TTC549 (cell line): ENCODE results near the gene SLC2A1.

Source experiments
- FAIRE-seq: peaks from 2 replicates; lab custom pipeline; 2012; peaks lifted over from hg19 to GRCh38; lab: Jason Lieb, UNC

The SLC2A1 gene

DNA sequence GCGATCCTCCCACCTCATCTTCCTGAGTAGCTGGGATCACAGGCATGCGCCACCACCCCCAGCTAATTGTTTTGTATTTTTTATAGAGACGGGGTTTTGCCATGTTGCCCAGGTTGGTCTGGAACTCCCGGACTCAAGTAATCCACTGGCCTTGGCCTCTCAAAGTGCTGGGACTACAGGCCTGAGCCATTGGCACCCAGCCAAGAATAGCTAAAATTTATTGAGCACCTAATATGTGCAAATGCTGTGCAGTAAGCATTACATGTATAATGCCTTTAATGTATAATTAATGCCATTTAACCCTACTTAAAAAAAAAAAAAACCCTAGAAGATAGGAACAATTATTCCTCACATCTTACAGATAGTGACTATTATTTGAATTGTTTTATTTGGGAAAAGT is 69.4 kb downstream of the SLC2A1 start:
- FAIRE-seq = no peak

DNA sequence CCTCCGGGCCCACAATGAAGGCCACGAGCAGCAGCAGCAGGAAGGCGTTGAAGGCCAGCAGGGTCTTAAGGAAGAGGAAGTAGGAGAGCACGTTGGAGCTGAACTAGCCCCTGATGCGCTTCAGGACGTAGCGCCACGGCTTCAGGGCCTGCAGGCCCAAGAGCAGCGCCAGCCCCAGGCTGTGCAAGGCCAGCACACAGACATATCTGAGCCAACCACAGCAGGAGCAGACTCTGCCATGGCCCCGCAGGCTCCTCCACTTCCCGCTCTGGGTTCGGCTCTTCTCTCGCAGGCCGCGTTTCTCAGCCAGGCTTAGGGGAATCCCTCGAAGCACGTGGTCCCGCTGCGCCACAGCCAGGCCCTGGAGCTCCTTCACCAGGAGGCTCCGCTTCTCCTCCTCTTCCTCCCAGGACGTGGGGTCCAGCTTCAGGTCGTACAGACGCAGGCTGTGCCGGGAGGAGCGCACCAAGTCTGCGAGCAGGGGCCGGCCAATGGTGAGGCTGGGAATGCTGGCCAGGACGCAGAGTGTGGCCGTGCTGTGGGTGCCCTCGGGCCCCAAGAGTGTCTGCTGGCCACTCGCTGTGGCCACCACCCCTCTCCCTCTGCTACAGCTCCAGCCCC is 70.5 kb downstream of the SLC2A1 start:
- FAIRE-seq = no peak

DNA sequence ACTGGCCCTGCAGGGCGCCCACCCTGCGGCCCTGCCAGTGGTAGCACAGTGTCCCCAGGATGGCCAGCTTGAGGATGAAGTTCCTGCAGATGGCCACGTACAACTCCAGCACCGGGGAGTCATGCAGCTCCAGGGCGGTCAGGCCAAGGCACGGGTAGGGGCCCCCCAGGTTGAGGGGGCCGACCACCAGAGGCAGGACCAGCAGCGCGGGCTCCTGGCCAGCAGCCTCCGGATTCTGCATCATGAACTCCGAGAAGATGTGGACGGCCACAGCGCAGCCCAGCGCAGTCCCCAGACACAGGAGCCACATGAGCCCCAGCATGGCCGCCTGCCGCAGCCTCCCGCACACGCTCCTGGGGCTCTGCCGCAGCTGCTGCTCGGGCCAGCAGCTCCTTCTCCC is 71.3 kb downstream of the SLC2A1 start:
- FAIRE-seq = no peak

DNA sequence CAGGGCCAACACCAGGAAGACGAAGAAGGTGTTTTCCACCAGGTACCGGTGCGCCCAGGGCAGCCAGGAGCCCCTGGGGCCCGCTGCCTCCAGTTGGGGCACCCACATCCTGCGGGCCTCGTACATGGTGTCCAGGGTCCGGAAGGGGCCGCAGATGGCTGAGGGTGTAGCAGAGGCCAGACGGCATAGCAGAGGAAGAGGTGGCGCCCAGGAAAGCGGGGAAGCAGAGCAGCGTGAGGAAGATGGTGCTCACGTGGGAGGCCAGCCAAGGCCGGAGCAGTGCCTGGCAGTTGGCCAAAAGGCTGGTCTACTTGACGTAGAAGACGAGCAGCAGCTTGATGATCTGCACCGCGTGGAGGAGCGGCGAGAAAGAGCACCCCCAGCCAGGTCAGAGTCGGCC is 71.9 kb downstream of the SLC2A1 start:
- no peak for FAIRE-seq

DNA sequence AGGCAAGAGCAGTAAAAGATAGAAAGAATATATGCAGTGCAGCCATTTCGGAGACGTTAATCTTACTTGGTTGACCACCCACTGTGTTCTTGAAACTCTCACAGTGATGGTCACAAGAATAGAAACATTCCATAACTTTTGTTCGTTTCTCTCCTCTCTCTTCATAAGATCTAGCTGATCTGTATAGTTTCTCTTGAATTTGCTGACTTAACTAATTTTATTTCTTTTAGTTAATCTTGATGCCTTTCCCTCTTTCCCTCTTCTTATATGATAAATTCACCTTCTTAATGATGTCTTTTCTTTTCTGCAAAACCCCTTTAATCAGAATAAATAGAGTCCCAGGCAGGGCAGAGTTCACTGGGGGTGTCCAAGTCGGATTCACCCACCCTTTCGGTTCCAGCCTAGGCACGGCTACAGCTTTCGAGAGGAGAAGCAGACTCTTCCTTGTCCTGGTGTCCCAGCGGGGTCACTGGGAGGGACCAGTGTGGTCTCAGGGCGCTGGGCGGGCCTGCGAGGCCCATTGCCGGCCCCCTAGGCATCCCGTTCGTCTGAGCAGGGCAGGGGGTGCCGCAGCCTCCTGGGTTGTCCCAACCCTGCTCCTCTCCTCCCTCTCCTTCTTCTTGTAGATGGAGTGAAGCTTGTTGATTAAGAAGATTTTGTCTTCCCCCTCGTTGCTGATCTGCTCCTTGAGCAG is 72.5 kb downstream of the SLC2A1 start:
- FAIRE-seq = no peak

DNA sequence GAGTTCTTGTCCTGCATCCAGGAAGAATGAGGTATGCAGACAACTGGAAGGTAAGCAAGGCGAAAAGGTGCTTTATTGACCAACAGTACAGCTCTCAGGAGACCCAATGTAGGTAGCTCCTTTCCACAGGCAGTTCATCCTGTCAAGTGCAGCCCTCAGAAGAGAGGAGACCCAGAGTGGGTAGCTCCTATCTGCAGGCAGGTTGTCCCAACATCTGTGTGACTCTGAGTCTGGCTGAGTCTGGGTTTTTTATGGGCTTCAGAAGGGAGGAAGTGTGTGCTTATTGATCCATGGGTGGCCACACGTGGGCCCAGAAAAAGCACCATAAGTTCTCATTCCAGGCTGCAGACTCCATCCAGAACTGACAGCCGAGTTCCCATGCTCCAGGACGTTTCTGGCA is 78.3 kb downstream of the SLC2A1 start:
- FAIRE-seq = no peak

DNA sequence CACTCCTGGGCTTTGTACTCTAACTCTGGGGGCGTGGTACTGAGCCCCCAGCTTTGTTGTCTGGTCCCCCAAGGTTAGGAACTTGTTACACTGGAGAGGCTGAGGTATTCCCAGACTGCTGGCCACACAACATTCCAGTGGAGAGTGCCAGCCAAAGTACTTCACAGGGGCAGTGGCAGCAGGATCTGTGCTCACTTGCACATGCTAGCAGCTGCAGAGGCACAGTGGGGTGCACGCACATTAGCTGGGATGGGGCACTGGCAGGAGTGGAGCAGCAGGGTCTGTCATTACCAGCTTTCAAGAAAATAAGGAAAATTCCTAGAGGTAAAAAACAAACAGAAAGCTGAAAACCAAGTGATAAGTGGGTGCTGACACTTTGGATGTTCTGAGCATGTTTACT is 81.3 kb downstream of the SLC2A1 start:
- no peak for FAIRE-seq

DNA sequence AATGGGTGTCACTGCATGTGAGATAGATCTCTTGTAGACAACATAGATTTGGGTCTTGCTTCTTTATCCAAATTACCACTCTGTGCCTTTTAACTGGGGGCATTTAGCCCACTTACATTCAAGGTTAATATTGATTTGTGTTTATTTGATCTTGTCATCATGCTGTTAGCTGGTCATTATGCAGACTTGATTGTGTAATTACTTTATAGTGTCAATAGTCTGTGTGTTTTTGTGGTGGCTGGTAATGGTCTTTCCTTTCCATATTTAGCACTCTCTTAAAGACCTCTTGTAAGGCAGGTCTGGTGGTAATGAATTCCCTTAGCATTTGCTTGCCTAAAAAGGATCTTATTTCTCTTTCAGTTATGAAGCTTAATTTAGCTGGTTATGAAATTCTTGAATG is 82.7 kb downstream of the SLC2A1 start:
- no peak for FAIRE-seq
